K562 (cell line): ENCODE results near the gene PREX1. TPM values are rescaled to one million over a fixed set of nuclear protein-coding genes. Genes with fewer than 3 reads are reported as not detected.

Experiments used
- ATAC-seq: fragments of 200-7000 bp; cut with Tn5 transposase; 3 replicates; pipeline ENCODE4 v1.9.1; 2020; ENCODE audit warnings: moderate library complexity
- BruUV-seq: library from RNA; stranded (reverse); fragments of 400-500 nt; replicated peaks from 2 replicates; lab custom pipeline; 2021; lab: Mats Ljungman, UMichigan
- CTCF ChIA-PET: fragments of 300-600 bp; formaldehyde crosslinking; extraction: SDS; loops from one replicate; lab custom pipeline; 2021; ENCODE audit warnings: low intra/inter-chr PET ratio; lab: Yijun Ruan, JAX
- POLR2A ChIA-PET: fragments of 300-600, 350-650 bp; sonication (Branson Sonifier 250); formaldehyde crosslinking; extraction: SDS; loops from one replicate; lab custom pipeline; 2021; ENCODE audit warnings: antibody characterized with exemption, inconsistent platforms; lab: Yijun Ruan, JAX
- DNase-seq, 4 experiments: peaks; one replicate each; pipeline versions ENCODE4 v3.0.0 to v3.0.0-alpha.2; 2011 to 2018; ENCODE audit warnings: low spot score in 3 of 4, mixed read lengths in 3 of 4; ENCODE audit errors: extremely low read depth in 1 of 4
- FAIRE-seq: peaks from 2 replicates; lab custom pipeline; 2011; peaks lifted over from hg19 to GRCh38; lab: Jason Lieb, UNC
- H2AFZ ChIP-seq: 2 replicates; pipeline ENCODE4 v1.6.0; 2011; ENCODE audit warnings: low read depth, low read length, control low read depth, inconsistent platforms
- H3K27ac ChIP-seq: fragments of 200-600 bp; 3 replicates; pipeline ENCODE4 v1.8.0; 2011; ENCODE audit warnings: low read depth, mild to moderate bottlenecking, control low read depth, inconsistent platforms, low read length, moderate library complexity, mixed read lengths; ENCODE audit errors: extremely low read depth
- H3K27me3 ChIP-seq, 2 experiments: fragments of 300-600 bp in 1 of 2; 2 replicates in 1 of 2; 3 replicates in 1 of 2; pipeline versions ENCODE4 v1.6.0 to v1.8.0; 2011; ENCODE audit warnings: inconsistent platforms in 2 of 2, low read length in 2 of 2, mild to moderate bottlenecking in 1 of 2, mixed read lengths in 1 of 2, moderate library complexity in 1 of 2; ENCODE audit not compliant: control insufficient read depth in 2 of 2, insufficient read depth in 2 of 2
- H3K36me3 ChIP-seq: fragments of 300-600 bp; 3 replicates; pipeline ENCODE4 v1.8.0; 2011; ENCODE audit warnings: mild to moderate bottlenecking, low read length, inconsistent platforms; ENCODE audit not compliant: control insufficient read depth, insufficient read depth
- H3K4me1 ChIP-seq, 2 experiments: fragments of 200-600 bp in 1 of 2; replicated peaks in 1 of 2; 2 replicates in 1 of 2; 3 replicates in 1 of 2; pipeline versions ENCODE4 v1.5.1 to v1.8.0; 2011; ENCODE audit warnings: inconsistent platforms in 2 of 2, low read length in 2 of 2, mild to moderate bottlenecking in 1 of 2, mixed read lengths in 1 of 2, moderate library complexity in 1 of 2; ENCODE audit not compliant: control insufficient read depth in 2 of 2, insufficient read depth in 2 of 2
- H3K4me2 ChIP-seq: 2 replicates; pipeline ENCODE4 v1.6.1; 2011; ENCODE audit warnings: low read length, control low read depth, inconsistent platforms, mixed read lengths; ENCODE audit not compliant: insufficient read depth
- H3K4me3 ChIP-seq: fragments of 200-600 bp; sonication (generic), shearing (Covaris generic); 2 replicates; pipeline ENCODE4 v1.5.1; 2016; ENCODE audit warnings: control low read depth, inconsistent platforms
- H3K79me2 ChIP-seq: fragments of 200-600 bp; 3 replicates; pipeline ENCODE4 v1.8.0; 2011; ENCODE audit warnings: low read length, inconsistent platforms; ENCODE audit not compliant: control insufficient read depth, insufficient read depth
- H3K9ac ChIP-seq, 2 experiments: 2 replicates each; pipeline versions ENCODE4 v1.6.0 to v1.6.1; 2011; ENCODE audit warnings: low read depth in 2 of 2, low read length in 2 of 2, control low read depth in 1 of 2, inconsistent platforms in 1 of 2, mild to moderate bottlenecking in 1 of 2, mixed read lengths in 1 of 2; ENCODE audit not compliant: insufficient read depth in 1 of 2
- H3K9me1 ChIP-seq: one replicate; pipeline ENCODE4 v1.6.0; 2011; ENCODE audit warnings: inconsistent platforms, mild to moderate bottlenecking, low read length, moderate library complexity; ENCODE audit not compliant: control insufficient read depth, insufficient read depth
- H3K9me3 ChIP-seq: replicated peaks from 2 replicates; pipeline ENCODE4 v1.5.1; 2011; ENCODE audit warnings: low read depth, low read length, inconsistent platforms; ENCODE audit not compliant: control insufficient read depth, insufficient read depth
- H4K20me1 ChIP-seq: replicated peaks from 2 replicates; pipeline ENCODE4 v1.6.1; 2011; ENCODE audit warnings: low read length, inconsistent platforms, mixed read lengths; ENCODE audit not compliant: control insufficient read depth, insufficient read depth
- ESRRA ChIP-seq: fragments of 450-650 bp; IDR thresholded peaks from 2 replicates; pipeline ENCODE4 v1.6.1; 2014; ENCODE audit warnings: low read depth, mild to moderate bottlenecking, moderate library complexity, borderline replicate concordance
- HMG20A ChIP-seq: fragments of 450-650 bp; formaldehyde crosslinking; conservative IDR thresholded peaks from 2 replicates; pipeline ENCODE4 v1.4.0; 2020; ENCODE audit warnings: mild to moderate bottlenecking, mixed read lengths
- RBM25 ChIP-seq: fragments of 200-400 bp; formaldehyde crosslinking; IDR thresholded peaks from 2 replicates; pipeline ENCODE4 v1.6.1; 2018; ENCODE audit warnings: low read length, low read depth, moderate library complexity; ENCODE audit not compliant: severe bottlenecking
- ZBTB11 ChIP-seq, 3 experiments: fragments of 200-800 bp in 1 of 3; fragments of 250-450 bp in 1 of 3; fragments of 450-650 bp in 1 of 3; sonication (Bioruptor Pico) in 1 of 3; sonication (Bioruptor generic) in 1 of 3; formaldehyde crosslinking in 1 of 3; IDR thresholded peaks; 2 replicates each; pipeline versions ENCODE4 v1.6.1 to v1.8.0; 2016 to 2022; ENCODE audit warnings: mild to moderate bottlenecking in 2 of 3, missing genetic modification characterization in 2 of 3, missing compliant biosample characterization in 1 of 3, moderate library complexity in 1 of 3
- WGBS: fragments of 100-300 bp; shearing (Covaris generic); methylation state at CpG from one replicate; pipeline ENCODE4 v1.1.6; 2016; ENCODE audit warnings: low coverage, mixed read lengths; ENCODE audit not compliant: insufficient coverage; ENCODE audit errors: missing lambda C conversion rate; 5-methylcytosine and 5-hydroxymethylcytosine counted together
- in situ Hi-C: fragments of 300-500 bp; cut with MboI; formaldehyde crosslinking; loops from 4 replicates; pipeline ENCODE4 v1.15.0; 2018; ENCODE audit warnings: inconsistent platforms, mixed read lengths
- intact Hi-C: fragments of 100-400 bp; cut with micrococcal nuclease; formaldehyde crosslinking; loops from 2 replicates; pipeline ENCODE4 v1.14.2; 2022
- polyA plus RNA-seq, 8 experiments: library from polyadenylated mRNA; depleted of rRNA in 4 of 8; stranded (reverse) in 5 of 8; unstranded in 3 of 8; fragments of >200 nt; fragmentation: Nextera tagmentation in 2 of 8; fragmentation: Illumina TruSeq in 1 of 8; extraction: Ambion mirVana in 2 of 8; extraction: Trizol in 1 of 8; gene quantifications; 2 replicates each; pipeline versions ENCODE4 v1.2.1 to v1.2.3, GENCODE V29; 2011 to 2014; ENCODE audit warnings: inconsistent platforms in 1 of 8, missing spikeins in 1 of 8
- total RNA-seq, 7 experiments: library from RNA; depleted of rRNA in 6 of 7; stranded (reverse); fragments of >200 nt in 6 of 7; fragmentation: Illumina TruSeq in 2 of 7; extraction: Trizol in 2 of 7; gene quantifications; 2 replicates each; pipeline versions ENCODE4 v1.2.1 to v1.2.3, GENCODE V29; 2011 to 2021; ENCODE audit warnings: low replicate concordance in 1 of 7

Gene PREX1
- total and polyA plus RNA-seq, 9 of the 15 experiments (the other 6 are each of a cell fraction or from before 2014, with no cell fraction given), result 0.37 to 10.4 (median 4.8) TPM

GRCh38 chr20:48742912-48743680 is 84.7 kb downstream of the PREX1 start:
- no peaks in the 10 kb centered on the region for H3K27me3 ChIP-seq
- H3K4me2 ChIP-seq, result no peak overlapping the region
- no peak overlapping the region for H3K27ac ChIP-seq
- BruUV-seq, result no TSS peak
- no peak overlapping the region for H3K9ac ChIP-seq
- no peak for FAIRE-seq
- WGBS, result 59% methylated on average over 16 of the region's 16 CpGs
- DNase-seq, result no peak
- no peaks in the 10 kb centered on the region for H3K79me2 ChIP-seq
- in situ Hi-C loops, result no loop called here
- no peaks in the 10 kb centered on the region for H3K9me3 ChIP-seq
- ChIA-PET CTCF (no interaction called here), POLR2A (no interaction called here)
- H3K9me1 ChIP-seq, result no peaks in the 10 kb centered on the region
- H3K36me3 ChIP-seq, result peaks cover 2% of the 10 kb centered on the region; the same call in 1 of the 3 replicates
- peaks cover 0 to 6% of the 10 kb centered on the region in 2 experiments; a peak in 1 of 5 replicates for H3K4me1 ChIP-seq
- no peaks in the 10 kb centered on the region for H4K20me1 ChIP-seq
- TF ChIP-seq HMG20A, result no peak
- peak; percentile 90 for TF ChIP-seq ESRRA
- peak; percentile 84 for TF ChIP-seq RBM25
- TF ChIP-seq ZBTB11 (CRISPR knock-in tag; IDR thresholded peaks at IDR 0.05), result peak in 1 of 3 experiments; percentile 24; a peak in 2 of 6 replicates
- H2AFZ ChIP-seq, result no peak overlapping the region
- ATAC-seq, result no peak
- intact Hi-C loops, result no loop called here
- H3K4me3 ChIP-seq, result no peak overlapping the region
